NK-92 treated with Interleukin-12 subunit alpha and Interleukin-12 subunit beta, amount 100 ng/mL, for 24 hours (cell line): ENCODE results near the gene PLEKHG4B.
"Not testable (repeated sequence)": the region's sequence is repeated elsewhere in the genome, so short reads cannot be mapped to it uniquely, and the experiment has no call there.

Experiments used
- DNase-seq: peaks from one replicate; lab custom pipeline; 2025; lab: John Stamatoyannopoulos, UW

The PLEKHG4B gene

DNA sequence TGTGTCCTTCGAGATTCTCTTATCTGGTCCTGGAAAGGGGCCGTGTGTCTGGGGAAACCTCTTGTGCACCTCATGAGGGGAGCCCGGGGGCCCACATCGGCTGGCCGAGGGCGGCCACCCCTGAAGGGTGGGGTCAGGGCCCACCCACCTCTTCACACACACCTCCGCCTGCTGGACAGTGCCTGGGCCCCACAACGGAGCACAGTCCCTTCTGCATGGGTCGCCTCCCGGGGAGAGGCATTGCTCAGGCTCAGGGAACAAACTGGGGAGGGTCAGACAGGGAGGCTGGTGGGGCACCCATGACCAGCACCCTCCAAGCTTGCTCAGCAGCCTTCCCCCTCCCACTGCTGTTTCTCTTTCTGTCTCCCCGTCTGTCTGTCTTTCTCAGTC lies 98.0 kb downstream of the PLEKHG4B start:
- DNase-seq = no peak

DNA sequence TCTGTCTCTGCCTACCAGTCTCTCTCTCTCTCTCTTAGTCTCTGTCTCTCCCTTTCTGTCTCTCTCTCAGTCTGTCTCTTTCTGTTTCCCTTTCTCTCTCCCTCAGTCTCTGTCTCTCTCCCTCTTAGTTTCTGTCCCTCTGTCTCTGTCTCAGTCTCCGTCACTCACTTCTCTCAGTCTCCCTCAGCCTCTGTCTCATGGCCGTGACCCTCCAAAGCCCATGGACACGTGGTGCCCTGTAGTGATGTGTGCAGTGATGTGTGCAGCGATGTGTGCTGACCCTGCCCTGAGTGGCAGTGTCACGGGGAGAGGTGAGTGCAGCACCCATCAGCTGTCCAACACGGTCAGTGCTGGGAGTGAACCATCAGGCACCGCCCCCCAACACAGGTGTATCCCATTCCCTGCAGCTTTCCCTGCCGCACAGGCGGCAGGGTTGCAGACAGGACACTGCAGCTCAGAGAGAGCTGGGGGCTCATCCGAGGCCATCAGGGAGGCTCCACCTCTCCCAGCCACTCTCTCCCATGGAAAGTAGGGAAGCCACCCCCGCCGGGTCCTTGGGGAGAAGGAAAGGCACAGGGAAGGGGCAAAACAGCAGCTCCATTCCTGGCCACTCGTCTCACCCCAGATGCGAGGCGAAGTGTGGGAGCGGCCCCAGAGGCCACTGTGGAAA lies 98.5 kb downstream of the PLEKHG4B start:
- DNase-seq = no peak

DNA sequence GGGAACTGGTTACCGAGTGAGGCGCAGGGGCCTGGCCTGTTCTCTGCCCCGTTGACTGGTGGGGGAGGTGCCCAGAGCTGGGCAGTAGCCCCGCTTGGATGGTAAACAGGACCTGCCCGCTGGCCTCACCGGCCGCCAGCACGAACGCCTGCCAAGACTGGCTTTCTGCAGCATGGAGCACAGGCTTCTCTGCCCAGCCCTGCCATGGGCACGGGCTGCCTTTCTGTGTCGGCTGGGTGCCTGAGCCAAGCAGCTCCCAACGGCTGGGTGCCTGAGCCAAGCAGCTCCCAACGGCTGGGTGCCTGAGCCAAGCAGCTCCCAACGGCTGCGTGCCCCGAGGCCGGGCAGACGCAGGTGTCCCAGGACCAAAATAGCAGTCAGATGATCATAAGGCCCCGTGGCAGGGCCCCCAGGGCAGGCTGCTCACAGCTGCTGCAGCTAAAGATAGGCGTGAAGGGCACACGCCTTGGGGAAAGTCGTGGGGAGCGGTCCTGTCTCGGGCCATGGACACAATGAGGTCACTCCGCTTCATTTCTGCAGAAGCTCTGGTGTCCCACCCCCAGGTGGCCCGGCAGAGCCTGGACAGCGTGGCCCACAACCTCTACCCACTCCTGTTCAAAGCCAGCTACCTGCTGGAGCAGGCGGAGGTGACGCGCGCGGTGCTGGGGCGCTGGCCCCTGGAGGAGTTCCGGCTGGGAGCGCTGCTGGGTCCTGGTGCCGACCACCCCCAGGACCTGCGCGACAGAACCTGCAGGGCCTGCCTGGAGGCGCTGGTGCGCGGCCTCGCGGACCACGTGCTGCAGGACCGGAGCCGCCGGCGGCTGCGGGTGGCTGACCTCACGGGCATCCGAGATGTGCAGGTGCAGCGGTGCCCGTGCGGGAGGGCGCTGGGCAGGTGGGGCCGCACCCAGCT lies 99.3 kb downstream of the PLEKHG4B start, which contains the start of gene LRRC14B:
TSS of gene LRRC14B (plus strand) at position 460 of the 913 bp plus-strand sequence. CDS start at position 504, 44 bp downstream.
- DNase-seq = no peak

DNA sequence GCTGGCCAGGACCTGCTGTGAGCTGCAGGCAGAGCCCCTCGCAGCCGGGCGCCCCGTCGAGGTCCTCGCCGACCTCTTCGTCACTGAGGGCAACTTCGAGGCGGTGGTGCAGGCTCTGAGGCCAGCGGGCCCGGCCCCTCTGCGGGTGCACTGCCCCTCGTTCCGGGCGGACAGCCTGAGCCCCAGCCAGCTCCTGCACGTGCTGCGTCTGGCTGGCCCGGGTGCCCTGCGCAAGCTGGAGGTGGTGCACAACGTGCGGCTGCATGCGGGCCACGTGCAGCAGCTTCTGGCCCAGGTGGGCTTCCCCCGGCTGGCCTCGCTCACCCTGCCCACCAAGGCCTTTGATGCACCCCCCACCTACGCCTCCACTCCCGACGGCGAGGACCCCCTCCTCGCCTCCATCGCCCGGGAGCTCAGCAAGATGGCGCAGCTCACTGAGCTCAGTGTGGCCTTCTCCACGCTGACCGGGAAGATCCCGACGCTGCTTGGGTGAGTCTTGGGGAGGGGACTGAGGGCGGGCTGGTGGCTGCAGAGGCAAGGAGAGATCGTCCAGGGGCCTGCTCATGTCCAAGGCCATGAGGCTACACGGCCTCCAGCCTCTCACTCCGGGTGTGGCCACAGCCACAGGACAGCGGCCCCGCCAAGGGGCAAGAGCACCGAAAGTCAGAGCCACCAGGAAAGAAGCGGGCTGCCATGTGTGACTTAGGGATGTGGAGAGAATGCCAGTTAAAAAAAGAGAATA lies 100.2 kb downstream of the PLEKHG4B start:
- no peak for DNase-seq

DNA sequence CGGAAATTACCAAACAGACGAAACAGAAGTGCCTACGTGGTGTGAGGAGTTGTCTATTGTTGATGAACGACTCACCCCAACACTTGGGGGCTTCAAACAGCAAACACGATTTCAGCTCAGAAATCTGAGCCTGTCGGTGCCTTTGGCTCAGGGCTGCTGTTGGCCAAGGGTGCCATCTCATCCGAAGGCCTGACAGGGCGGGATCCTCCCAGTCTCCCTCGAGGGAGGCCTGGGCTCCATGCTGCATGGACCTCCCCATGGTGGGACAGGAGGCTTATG lies 100.7 kb downstream of the PLEKHG4B start:
- DNase-seq = no peak

DNA sequence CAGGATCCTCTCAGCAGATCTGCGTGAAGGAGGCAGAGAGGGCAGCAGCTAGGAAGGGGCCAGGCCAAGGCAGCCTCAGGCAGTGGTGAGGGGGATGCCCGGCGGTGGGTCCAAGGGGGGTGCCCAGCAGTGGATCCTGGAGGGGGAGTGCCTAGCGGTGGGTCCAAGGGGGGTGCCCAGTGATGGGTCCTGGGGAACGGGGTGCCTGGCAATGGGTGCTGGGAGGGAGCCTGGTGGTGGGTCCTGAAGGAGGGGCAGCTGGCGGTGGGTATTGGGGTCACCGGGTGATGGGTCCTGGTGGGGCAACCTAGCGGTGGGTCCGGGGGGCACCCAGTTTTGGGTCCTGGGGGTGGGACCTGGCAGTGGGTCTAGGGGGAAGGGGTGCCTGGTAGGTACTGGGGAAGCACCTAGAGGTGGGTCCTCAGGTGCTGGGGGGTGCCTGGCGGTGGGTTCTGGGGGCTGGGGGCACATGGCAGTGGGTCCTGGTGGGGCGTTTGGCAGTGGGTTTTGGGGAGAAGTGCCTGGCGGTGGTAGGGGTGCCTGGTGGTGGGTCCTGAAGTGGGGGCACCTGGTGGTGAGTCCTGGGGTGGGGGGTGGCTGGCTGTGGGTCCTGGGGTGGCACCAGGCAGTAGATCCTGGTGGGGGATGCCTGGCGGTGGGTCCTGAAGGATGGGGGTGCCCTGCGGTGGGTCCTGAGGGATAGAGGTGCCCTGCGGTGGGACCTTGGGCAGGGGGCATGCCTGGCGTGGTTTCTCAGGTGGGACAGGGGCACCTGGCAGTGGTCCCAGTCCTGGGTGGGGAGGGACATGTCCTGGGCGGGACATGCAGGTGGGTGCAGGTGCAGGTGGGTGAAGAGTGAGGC lies 101.2 kb downstream of the PLEKHG4B start:
- no peak for DNase-seq

DNA sequence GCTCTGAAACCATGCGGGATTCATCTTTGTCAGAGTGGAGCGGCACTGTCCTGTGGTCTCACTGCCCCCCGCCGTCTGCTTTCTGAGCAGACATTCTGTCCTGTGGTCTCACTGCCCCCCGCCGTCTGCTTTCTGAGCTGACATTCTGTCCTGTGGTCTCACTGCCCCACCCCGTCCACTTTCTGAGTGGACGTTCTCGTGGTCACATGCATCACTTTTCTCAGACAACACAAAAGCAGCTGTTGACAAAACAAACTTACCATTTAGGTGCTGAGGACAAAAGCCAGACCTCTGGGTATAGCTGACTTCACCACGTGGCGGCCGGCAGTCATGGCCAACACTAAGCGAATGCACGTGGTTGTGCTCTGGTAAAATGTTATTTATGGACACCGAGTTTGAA lies 102.1 kb downstream of the PLEKHG4B start:
- DNase-seq = no peak

DNA sequence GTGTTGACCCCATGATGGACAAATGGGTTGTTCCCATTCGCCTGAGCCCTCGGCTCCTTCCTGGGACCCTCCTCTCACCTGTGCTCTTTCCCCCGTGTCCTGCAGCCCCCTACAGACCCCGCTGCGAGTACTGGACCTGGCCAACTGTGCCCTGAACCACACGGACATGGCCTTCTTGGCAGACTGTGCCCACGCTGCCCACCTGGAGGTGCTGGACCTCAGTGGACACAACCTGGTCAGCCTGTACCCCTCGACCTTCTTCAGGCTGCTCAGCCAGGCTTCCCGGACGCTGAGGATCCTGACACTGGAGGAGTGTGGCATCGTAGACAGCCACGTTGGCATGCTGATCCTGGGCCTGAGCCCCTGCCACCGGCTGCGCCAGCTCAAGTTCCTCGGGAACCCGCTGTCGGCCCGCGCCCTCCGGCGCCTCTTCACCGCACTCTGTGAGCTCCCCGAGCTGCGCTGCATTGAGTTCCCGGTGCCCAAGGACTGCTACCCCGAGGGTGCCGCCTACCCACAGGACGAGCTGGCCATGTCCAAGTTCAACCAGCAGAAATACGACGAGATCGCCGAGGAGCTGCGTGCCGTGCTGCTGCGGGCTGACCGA lies 102.7 kb downstream of the PLEKHG4B start:
- no peak for DNase-seq

DNA sequence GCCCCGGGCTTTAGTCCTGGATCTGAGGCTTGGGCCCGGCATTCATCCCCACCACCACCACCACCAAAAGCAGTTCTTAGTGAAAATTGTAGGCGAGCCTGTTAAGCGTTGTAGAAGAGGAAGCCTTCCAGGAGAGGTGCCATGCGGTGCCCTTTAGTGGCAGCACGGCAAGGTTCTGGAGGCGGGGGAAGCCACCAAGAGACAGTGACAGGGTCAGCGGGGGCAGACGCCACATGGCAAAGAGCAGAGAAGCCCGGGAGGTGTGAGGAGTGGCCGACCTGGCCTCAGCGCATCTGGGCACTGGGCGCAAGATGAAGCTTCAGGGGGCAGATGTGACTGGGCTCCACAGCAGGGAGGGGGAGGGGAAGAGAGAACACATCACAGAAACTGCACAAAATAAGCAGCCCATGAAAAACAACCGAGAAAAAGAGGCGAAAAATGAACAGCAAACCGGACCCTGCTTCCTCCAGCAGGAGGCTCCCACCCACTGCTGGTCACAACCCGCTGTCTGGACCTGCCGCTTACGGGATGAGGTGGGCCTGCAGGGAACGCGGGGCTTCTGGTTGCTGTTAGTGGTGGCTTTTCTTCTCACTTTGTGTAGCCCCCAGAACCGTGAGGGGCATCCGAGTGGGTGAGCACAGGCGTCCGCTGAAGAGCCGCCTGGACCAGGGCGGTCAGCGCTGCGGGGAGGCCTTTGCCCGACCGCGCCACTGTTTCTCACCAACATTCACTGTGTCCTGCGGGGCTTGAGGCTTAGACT lies 103.6 kb downstream of the PLEKHG4B start:
- DNase-seq = no peak

DNA sequence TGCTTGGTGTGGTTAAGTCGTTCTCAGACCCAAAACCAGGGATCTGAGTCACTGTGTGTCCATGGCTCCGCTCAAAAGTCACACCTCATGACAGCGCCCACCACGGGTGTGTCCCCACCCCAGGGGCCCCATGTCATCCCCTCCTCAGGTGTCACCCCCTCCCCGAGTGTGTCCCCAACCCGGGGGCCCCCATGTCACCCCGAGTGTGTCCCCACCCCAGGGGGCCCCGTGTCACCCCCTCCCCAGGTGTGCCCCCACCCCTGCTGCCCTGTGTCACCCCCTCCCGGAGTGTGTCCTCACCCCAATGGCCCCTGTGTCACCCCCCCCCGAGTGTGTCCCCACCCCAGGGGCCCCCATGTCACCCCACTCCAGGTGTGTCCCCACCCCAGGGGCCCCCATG lies 104.4 kb downstream of the PLEKHG4B start:
- no peak for DNase-seq

DNA sequence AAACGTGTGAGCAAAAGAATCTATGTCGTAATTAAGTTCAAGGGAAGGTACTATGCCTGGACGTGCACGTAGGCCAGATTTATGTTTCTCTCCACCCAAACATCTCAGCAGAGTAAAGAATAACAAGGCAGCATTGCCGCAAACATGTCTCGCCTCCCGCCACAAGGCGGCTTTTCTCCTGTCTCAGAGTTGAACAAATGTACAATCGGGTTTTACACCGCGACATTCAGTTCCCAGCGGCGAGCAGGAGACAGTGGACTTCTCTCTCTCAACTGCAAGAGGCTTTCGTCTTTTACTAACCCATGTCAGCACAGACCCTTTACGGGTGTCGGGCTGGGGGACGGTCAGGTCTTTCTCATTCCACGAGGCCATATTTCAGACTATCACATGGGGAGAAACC lies 105.1 kb downstream of the PLEKHG4B start:
- not testable (repeated sequence) for DNase-seq

DNA sequence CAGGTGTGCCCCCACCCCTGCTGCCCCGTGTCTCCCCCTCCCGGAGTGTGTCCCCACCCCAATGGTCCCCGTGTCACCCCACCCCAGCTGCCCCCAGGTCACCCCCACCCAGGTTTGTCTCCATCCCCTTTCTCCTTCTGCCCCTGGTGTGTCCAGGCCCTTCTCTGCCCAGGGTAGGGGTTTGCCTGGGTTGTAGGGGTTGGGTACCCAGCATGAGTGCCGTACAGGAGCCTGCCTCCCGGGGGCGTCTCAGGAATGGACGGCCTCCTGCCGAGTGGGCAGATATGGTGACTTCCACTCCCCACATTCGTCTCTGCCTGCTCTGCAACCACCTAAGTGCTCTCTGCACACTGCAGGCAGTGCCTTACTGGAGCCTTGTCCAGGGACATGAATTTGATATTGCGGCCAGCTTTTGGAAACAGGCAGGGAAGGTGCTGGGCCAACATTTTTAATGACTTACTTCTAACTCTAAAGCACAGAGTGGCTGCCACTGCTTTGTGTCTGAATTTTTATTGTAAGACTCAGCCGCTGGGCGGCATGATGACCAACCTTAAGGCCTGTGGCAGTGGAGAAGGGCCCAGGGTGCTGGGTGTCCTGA lies 106.0 kb downstream of the PLEKHG4B start:
- DNase-seq = no peak

DNA sequence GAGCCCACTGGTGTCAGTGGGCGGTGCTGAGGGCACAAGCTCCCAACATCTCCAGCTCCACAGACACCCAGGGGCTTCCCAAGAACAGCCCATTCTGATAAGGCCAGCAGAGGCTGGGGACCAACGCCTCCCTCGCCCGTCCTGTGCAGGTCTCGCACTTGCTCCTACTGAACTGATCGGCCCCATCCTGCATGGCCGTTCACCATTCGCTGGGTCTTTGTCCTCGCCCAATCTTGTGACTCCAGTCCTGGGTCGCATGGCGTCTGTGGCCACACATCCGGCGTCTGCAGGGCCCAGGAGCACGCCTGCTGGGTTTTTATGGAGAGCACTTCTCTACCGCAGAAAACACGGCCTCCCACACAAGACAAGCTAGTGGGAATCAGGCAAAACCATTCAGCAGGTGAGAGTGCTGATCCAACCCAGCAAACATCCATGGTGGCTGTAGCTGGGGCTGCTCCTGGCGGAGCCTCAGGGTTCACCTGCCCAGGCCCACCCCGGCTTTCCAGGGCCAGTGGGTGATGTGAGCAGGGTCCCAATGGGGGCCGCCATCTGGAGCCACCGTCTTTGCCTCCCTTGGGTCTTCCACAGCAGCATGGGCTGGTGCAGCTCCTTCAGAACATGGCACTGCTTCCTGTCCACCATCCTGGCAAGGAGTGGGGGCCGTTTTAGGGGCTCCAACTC lies 106.7 kb downstream of the PLEKHG4B start:
- DNase-seq = no peak

DNA sequence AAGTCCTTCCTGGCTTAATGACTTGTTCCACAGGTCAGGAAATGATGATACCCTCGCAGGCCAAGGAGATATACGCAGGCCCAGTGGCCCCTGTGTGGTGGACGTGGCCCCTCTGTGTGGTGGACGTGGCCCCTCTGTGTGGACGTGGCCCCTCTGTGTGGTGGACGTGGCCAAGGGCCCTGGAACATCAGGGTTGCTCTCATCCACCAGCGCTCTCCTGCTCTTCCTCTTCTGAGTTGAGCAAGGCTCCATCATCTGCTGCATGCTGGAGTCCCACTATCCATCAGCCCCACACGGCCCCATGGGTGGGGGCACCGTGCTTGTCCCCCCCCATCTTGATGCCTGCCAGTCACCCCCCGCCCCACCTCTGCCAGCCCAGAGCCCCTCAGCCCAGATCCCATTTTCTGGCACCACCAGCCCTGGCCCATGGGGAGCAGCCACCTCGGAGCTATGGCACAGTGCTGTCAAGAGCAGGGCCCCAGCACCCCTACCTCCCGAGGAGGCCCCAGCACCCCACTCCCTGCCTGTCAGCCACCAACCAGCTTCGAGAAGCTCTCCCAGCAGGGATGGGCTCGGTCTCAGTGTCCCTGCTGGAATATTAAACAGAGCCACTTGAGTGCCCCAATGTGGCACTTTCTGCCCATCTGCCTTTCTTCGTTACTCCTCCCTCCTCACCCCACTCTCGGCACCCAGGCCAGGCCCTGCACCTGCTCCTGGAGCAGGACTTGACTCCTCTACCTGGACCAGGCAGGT lies 107.4 kb downstream of the PLEKHG4B start:
- DNase-seq = no peak

DNA sequence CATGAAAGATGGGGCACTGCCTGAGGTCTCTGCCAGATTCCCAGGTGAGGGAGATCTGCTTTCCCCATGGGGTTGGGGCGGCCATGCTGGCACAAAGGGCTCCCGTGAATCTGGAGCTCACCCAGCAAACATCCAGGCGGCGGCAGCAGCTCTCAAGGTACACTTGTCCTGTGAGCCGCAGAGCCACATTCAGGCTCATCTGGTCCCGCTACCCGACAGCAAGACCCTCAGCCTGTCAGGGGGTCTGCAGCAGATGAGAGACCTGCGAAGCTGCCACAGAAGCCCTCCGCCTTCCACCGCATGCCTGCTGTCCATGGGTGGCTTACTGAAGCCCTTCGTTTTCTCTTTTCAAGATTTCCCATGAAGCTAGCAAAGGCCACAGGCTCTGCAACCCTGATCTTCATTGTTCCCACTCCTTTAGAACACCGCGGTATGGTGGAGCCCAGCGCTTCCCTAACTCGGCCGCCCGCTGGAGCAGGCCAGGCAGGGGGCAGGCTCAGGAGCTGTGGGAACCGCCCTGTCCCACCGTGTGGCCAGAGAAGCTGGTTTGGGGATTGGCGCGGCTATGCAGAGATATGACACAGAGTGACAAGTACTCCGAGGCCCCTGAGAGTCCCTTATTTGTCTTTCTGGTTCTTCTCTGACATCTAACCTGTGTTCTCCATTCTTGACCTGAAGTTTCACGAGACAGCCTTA lies 108.1 kb downstream of the PLEKHG4B start:
- DNase-seq = no peak

DNA sequence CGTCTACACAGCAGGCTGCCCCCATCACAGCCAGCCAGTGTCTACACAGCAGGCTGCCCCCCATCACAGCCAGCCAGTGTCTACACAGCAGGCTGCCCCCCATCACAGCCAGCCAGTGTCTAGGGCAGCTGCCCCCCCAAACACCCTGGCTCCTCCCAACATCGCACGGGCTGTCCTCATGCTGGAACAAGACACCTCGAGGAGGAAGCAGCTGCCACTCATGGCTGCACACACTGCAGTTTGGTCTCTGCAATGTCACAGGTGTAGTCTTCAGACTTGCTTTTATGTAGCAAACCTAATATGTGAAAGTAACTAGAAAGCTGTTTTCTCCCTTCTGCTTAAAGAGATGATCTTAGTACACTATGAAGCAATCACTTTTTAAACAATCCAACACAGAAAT lies 109.0 kb downstream of the PLEKHG4B start:
- no peak for DNase-seq

DNA sequence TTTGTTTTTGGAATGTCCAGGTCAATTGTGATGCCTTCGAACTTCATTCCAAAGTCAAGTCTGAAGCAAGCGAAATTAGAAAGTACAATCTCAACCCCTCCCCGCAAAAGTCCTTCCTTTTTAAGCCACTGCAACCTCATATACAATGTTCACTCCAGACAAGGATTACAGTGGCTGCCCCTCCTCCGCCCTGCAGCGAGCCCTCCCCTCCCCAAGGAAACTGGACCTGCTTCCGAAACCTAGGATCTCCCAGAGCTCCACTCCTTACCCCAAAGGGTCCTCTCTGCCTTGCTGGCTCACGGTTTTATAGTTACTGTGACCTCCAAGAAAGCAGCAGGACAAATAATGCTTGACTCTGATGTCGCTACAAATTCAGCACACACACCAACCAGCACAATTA lies 109.7 kb downstream of the PLEKHG4B start:
- no peak for DNase-seq

DNA sequence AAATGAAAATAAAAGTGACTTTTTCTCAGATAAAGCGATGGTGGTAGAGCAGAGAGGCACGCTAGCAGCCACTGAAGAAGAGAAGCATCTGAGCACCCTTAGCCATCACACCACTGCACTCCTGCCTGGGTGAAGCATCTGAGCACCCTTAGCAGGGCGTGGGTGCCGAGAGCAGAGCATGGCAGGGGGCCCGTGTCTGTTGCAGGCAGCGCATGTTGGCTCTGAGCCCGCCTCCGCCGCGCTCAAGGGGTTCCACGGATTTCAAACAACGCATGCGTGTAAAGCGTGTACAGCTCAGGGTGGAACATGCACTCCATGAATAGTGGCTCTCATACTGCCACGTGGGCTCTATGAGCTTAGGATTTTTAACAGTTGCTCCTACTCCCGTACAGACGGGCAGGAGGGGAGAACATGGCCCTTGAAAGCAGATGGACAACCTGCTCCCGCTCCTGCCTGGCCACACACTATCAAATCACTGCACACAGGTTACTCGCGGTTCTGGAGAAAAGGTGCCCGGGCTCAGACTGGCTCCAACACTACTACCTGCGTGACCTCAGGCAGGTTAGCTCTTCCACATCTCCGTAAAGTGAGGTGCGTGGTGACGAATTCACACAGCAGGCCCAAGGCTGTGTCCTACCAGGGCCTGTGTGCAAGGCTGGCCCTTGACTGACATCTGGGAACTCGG lies 111.4 kb downstream of the PLEKHG4B start:
- DNase-seq = no peak
